Neutrophil (primary cell): ENCODE results near the gene LAMB2.

ENCODE experiments used
- H3K27ac ChIP-seq: fragments of 200-600 bp; sonication (generic); 2 replicates; pipeline ENCODE4 v1.5.1; 2016; ENCODE audit warnings: mild to moderate bottlenecking, moderate library complexity
- H3K27me3 ChIP-seq: fragments of 200-600 bp; sonication (generic); 2 replicates; pipeline ENCODE4 v1.6.0; 2016; ENCODE audit warnings: mild to moderate bottlenecking
- H3K36me3 ChIP-seq: fragments of 200-600 bp; sonication (generic); 2 replicates; pipeline ENCODE4 v1.5.1; 2017
- H3K4me1 ChIP-seq, 2 experiments: fragments of 200-600 bp in 1 of 2; sonication (generic) in 1 of 2; 1 replicate in 1 of 2; 2 replicates in 1 of 2; pipeline versions ENCODE4 v1.5.1 to v1.6.1; 2013 to 2016; ENCODE audit warnings: low read depth in 1 of 2, low read length in 1 of 2, mild to moderate bottlenecking in 1 of 2, moderate library complexity in 1 of 2; ENCODE audit not compliant: control insufficient read depth in 1 of 2, insufficient read depth in 1 of 2
- H3K4me3 ChIP-seq, 2 experiments: fragments of 200-600 bp in 1 of 2; sonication (generic) in 1 of 2; 1 replicate in 1 of 2; 2 replicates in 1 of 2; pipeline ENCODE4 v1.5.1; 2013 to 2016; ENCODE audit warnings: low read depth in 1 of 2, low read length in 1 of 2, mild to moderate bottlenecking in 1 of 2, moderate library complexity in 1 of 2
- H3K9me3 ChIP-seq: fragments of 200-600 bp; sonication (generic); 2 replicates; pipeline ENCODE4 v1.5.1; 2016
- TF ChIP-seq, protein P1 (sequence below): fragments of 200-600 bp; sonication (generic); IDR thresholded peaks from 2 replicates; pipeline ENCODE4 v1.5.1; 2016; ENCODE audit warnings: antibody characterized with exemption

The LAMB2 gene

DNA sequence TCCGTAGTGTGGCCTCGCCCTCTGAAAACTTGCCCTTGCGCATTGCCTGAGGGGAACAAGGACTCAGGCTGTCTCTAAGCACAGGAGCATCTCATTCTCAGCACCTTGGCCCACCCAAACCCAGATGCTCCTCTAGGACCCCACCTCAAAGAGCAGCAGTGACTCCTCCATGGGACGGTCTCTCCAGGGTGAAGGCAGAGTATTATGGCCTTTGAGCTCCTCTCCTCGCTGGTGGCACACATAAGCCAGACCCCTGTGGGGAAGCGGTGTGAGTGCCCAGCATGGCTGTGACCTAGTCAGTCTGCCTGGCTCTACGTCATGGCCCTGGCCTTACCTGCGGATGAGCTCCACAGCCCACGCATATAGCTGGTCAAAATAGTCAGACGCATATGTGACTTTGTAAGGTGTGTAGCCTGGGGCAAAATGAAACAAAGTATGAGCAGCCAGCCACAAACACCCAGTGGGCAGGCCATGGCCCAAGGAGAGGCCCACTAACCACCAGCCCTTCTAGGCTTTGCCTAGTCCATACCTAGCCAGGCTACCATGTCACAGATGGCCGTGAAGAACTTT, 32.7 kb downstream of the LAMB2 start:
- TF ChIP-seq, protein P1, sequence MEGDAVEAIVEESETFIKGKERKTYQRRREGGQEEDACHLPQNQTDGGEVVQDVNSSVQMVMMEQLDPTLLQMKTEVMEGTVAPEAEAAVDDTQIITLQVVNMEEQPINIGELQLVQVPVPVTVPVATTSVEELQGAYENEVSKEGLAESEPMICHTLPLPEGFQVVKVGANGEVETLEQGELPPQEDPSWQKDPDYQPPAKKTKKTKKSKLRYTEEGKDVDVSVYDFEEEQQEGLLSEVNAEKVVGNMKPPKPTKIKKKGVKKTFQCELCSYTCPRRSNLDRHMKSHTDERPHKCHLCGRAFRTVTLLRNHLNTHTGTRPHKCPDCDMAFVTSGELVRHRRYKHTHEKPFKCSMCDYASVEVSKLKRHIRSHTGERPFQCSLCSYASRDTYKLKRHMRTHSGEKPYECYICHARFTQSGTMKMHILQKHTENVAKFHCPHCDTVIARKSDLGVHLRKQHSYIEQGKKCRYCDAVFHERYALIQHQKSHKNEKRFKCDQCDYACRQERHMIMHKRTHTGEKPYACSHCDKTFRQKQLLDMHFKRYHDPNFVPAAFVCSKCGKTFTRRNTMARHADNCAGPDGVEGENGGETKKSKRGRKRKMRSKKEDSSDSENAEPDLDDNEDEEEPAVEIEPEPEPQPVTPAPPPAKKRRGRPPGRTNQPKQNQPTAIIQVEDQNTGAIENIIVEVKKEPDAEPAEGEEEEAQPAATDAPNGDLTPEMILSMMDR: no peak
- Histone ChIP-seq H3K9me3 (no peaks in the 10 kb centered on the region), H3K27me3 (no peaks in the 10 kb centered on the region), H3K4me3 (no peak overlapping the region), H3K4me1 (peaks cover 14 to 16% of the 10 kb centered on the region in 2 experiments), H3K36me3 (peaks cover 47% of the 10 kb centered on the region), H3K27ac (no peak overlapping the region)

DNA sequence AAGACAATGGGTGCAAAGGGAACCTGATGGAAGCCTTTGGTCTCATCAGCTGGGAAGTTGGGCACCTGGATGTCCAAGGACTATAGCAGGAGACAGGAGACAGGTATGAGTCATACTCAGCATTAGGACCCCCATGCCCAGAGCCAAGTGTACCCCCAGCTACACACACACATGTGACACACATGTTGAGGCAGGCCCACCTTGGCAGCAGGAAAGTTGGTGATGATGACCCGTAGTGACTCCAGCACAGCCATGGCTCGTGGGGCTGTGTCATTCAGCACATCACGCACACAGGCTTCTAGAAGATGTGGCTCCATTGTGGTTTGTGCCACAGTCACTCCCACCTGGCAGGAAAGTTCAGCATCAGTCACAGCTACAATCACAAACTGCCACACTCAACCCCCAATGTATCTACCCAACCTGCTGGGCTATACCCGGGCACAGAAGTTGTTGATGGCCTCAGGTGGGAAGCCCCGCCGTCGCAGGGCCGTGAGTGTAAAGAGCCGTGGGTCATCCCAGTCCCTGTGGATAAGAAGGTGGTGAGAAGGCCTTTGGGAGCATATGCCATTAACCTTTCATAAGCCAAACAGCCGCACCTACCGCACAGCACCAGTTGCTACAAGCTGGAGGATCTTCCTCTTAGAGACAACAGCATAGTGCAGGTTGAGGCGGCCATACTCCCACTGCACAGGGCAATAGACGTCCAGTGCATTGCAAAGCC, 33.8 kb downstream of the LAMB2 start:
- no peak overlapping the region for H3K27ac ChIP-seq
- TF ChIP-seq, protein P1: no peak
- no peak overlapping the region for H3K4me3 ChIP-seq
- H3K27me3 ChIP-seq: no peaks in the 10 kb centered on the region
- no peaks in the 10 kb centered on the region for H3K9me3 ChIP-seq
- peaks cover 47% of the 10 kb centered on the region for H3K36me3 ChIP-seq
- peaks cover 14 to 18% of the 10 kb centered on the region in 2 experiments for H3K4me1 ChIP-seq

DNA sequence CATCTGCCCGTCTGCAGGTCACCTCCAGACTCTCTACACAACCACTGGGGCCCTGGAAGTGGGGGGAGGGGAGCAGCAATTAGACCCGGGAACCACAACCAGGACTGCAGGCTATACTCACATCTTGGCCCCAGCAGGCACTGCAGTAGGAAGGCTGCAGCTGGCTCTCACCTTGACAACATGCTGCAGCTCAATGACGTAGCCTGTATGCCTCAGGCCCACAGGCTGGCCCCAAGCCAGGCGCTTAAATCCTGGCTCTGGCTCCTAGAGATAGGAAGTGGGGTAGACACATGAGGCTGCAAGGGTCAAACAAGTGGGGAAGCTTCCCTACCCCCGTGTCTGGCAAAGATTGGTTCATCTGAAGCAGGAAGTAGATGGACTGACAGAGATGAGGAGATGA, 34.4 kb downstream of the LAMB2 start:
- peaks cover 7 to 12% of the 10 kb centered on the region in 2 experiments for H3K4me1 ChIP-seq
- no peak overlapping the region for H3K27ac ChIP-seq
- TF ChIP-seq, protein P1: no peak
- H3K4me3 ChIP-seq: no peak overlapping the region
- H3K36me3 ChIP-seq: peaks cover 47% of the 10 kb centered on the region
- H3K27me3 ChIP-seq: no peaks in the 10 kb centered on the region
- H3K9me3 ChIP-seq: no peaks in the 10 kb centered on the region

DNA sequence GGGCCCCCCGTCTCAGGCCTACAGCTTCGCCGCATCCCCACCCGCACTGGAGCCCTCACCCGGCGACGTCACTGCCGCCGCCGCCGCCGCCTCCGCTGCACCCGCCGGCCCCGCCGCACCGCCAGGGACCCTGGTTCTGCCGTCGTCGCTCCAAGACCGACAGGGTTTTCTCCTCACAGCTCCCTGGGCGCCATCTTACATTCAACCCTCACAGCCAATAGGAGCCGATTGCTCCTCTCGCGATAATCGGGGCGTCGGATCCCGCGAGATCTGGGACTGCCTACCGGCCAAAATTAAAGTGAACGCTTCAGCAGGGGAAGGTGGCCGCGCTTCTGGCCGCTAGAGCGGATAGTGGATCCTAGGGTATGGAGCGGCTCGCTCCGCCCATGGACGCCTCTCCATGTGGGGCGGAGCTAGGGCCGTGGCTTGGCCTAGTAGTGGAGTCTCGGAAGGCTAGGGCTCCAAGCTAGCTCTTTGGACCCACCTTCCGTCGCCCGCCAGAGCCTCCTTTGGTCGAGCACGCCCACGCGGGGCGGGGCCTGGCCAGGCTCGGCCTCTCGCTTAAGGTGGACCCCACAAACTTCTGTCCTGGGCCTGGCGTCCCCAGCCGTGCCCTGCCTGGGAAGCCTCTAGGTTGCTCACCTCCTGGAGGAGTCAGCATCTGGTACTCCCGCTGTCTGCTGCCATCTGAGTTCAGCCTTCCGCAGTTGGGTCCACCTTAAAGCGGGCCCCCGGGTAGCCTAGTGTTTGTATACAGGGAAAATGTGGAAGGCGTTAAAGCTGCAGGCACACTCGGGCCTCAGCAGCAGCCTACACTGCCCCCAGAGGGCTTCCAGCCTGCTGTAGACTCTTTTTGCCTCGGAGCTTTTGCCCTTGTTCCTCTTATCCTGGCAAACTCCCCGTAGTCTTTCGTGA, 38.7 kb downstream of the LAMB2 start, which contains the start of gene QRICH1:
QRICH1 (minus strand) TSS at position 219 of the 915 bp plus-strand sequence. CDS start 17,054 bp downstream, outside the sequence.
- no peaks in the 10 kb centered on the region for H3K27me3 ChIP-seq
- peaks cover 16% of the 10 kb centered on the region for H3K36me3 ChIP-seq
- peak within 1 kb of the TSS; percentile 93 for H3K27ac ChIP-seq
- peaks cover 25 to 30% of the 10 kb centered on the region in 2 experiments for H3K4me1 ChIP-seq
- TF ChIP-seq, protein P1: peak; percentile 76
- peak within 1 kb of the TSS; percentile 92 to 97 for H3K4me3 ChIP-seq
- no peaks in the 10 kb centered on the region for H3K9me3 ChIP-seq

DNA sequence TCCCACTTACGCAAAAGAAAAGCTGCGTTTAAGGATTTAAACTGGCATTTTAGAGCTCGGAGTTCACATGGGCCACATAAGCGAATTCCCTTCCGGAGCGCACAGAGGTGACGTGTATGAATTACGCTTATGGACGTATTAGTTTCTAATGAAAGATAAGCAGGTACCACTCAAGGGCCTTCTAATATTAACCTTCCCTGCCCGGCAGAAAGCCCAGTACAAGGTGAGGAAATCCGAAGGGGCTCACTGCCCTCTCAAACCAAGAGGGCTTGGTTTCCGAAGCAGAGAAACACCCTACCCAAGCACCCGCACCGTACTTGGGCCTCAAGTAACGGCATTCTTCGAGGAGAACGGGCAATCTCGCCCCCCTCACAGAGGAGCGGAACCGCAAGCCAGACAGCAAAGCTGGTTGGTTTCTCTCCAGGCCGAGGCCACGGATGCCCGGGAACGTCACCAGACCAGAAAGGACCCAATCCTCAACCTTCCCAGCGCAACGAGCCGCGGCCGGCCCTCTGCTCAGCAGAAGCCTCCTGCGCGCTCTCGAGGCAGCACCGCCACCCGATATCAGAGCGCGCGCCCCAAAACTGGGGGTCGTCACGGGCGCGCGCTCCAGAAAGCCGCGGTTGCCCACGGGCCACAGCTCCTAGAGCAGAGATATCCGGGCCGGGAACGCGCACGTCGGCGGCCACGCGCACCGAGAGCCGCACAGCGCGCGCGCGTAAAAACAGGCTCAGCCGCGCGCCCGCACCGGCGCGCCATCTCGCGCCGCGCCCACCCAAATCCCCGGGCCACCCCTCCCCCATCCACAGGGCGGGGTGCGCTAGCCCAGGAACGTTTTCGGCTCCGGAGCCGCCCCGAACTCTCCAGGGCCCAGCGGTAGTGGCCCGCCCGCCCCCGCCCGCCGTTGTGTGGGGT, 39.7 kb downstream of the LAMB2 start:
- TF ChIP-seq, protein P1: no peak
- Histone ChIP-seq H3K4me3 (peak overlapping the region; percentile 92 to 97), H3K9me3 (no peaks in the 10 kb centered on the region), H3K27me3 (no peaks in the 10 kb centered on the region), H3K36me3 (peaks cover 7% of the 10 kb centered on the region), H3K4me1 (peaks cover 25 to 30% of the 10 kb centered on the region in 2 experiments), H3K27ac (peak overlapping the region; percentile 93)
